Activated naive CD4-positive, alpha-beta T cell treated with anti-CD3 and anti-CD28 coated beads, Interleukin-2, amount 50 U/mL, for 16 hours (primary cell): ENCODE data around the gene PRR5.

Experiments used
- DNase-seq: peaks from one replicate; pipeline ENCODE4 v3.0.0-alpha.2; 2020

Gene PRR5

DNA sequence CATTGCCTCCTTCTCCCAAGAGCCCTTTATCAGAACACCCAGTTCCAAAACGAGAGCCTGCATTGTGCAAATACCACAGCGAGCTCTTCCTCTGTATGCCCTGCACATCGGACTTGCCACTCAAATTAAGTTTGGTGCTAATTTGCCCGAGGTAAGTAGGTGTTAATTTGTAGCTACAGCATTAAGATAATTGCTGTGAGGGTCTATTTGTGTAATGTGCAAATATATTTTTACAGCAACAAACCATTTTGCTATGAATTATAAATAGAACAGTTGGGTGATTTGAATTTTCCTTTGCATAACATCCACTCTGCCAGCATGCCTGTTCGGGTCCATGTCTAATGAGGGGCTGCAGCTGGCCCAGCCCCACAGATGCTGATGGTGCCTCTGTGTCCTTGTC, 58.5 kb downstream of the PRR5 start:
- no peak for DNase-seq

DNA sequence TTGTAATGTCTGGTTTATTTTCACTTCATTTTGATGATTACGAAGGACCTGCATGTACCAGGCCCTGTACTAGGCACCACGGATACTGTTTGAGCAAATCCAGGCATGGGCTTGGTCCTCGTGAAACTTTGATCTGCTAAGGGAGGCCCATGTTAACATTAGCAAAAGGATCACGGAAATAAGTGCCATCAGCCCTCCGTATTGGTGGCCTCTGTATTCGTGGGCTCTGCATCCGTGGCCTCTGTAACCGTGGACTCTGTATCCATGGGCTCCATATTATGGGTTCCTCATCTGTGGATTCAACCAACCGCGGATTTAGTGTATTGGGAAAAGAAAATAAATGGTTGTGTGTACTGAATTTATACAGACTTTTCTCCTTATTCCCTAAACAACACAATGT, 59.0 kb downstream of the PRR5 start:
- DNase-seq: no peak

DNA sequence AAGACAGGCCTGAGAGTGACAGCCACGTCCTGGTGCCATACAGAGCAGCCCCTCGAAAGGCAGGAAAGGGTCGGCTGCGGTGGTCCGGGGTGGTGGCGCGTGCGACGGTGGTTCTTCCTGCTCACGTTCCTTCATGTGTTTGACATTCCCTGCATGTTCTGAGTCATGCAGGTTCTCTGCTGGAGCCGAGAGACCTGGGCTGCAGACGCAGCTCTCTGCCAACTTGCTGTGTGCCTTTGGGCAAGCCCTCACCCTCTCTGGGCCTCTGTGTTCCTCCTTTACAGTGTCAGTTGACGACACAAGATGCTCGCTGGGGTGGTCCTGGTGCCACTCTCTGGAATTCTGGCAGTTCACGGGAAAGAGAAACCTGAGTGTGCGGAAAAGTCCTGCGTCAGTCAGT, 62.4 kb downstream of the PRR5 start:
- no peak for DNase-seq

- DNase-seq: no peak
Observed at GRCh38 chr22:44764974-44765373, 63.0 kb downstream of the PRR5 start.

- DNase-seq: no peak
Observed at GRCh38 chr22:44765571-44766285, 63.7 kb downstream of the PRR5 start.

GRCh38 chr22:44773082-44773481, 71.1 kb downstream of the PRR5 start:
- DNase-seq: no peak

DNA sequence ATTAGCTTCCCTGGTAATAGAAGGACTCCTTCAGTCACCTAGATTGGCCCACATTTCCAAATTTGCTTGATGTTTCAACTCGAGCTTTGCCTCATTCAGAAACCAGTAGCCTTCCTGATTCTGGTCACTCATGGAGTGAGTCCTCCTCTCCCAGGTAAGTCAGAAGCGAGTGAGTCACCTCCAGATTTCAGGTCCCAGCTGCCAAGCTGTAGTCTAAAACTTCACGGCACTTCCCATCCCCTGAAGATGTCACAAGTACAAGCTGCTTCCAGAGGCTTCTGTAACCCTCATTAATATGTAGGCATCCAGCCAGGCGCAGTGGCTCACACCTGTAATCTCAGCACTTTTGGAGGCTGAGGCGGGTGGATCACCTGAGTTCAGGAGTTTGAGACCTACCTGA, 73.9 kb downstream of the PRR5 start:
- DNase-seq: no peak

GRCh38 chr22:44776605-44777363, 74.8 kb downstream of the PRR5 start:
- no peak for DNase-seq

DNA sequence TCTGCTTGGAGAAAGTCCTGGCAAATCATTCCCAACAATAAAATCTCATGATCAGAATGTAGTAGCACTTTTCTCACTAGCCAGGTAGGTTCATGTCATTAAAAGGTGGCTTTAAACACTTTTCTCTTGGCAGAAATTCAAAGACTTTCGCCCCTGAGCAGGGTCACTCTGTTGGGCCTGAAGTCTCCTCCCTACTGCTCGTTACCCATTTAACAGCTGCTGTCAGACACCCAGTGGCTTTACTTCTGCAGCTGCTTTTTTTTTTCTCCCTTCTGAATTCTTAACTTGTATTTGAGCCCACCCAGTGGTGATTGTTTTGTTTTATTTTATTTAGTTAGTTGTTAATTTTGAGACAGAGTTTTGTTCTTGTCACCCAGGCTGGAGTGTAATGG, 75.4 kb downstream of the PRR5 start:
- DNase-seq: no peak

GRCh38 chr22:44780876-44781449, 79.0 kb downstream of the PRR5 start:
- no peak for DNase-seq

DNA sequence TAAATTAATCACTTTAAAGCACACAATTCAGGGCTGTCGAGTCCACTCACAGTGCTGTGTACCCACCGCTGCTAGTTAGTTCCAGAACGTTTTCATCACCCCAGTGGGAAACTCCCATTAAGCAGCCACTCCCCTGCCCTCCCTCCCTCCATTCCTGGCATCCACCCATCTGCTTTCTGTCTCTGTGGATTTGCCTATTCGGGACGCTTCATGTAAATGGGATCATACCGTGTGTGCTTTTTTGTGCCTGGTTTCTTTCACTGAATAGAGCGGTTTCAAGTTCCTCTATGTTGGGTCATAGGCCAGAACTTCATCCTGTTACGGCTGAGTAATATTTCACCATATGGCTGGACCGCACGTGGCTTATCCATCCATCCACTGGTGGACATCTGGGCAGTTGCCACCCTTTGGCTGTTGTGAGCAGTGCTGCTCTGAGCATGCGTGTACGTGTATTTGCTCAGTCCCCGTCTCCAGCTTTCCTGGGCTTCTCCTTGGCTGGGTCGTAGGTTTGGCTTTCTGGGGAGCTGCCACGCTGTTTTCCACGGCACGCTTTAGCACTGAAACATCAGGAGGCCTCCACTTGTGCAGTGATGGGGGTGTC, 80.5 kb downstream of the PRR5 start:
- no peak for DNase-seq

DNA sequence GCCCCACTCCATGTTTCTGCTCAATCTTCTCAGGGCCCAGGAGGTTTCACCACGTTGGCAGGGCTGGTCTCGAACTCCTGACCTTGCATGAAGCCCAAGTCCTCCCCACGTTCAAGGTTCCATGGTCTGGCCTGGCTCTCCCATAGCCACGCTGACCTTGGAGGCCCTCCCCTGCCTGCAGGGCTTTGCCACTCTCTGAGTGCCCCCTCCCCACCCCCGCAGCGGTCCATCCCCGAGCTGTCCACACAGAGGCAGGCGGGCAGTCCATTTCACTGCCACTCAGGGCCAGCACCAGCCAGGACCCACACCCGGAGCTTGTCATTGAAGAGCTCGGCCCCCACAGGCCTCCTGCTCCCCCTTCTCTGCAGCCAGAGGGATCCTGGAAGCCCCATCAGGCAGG, 81.1 kb downstream of the PRR5 start:
- DNase-seq: no peak

GRCh38 chr22:44783581-44783980, 81.6 kb downstream of the PRR5 start:
- no peak for DNase-seq

DNA sequence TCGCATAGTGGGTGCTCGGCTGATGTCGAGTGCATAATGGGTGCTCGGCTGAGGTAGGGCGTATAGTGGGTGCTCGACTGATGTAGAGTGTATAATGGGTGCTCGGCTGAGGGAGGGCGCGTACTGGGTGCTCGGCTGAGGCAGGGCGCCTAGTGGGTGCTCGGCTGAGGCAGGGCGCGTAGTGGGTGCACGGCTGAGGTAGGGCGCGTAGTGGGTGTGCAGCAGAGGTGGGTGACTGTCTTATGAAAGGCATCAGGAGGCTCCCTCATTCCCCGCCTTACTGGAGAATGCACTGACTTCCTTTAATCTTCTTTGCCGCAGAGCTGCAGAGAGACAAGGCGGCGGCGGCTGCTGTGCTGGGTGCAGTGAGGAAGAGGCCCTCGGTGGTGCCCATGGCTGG, 84.1 kb downstream of the PRR5 start:
- no peak for DNase-seq

DNA sequence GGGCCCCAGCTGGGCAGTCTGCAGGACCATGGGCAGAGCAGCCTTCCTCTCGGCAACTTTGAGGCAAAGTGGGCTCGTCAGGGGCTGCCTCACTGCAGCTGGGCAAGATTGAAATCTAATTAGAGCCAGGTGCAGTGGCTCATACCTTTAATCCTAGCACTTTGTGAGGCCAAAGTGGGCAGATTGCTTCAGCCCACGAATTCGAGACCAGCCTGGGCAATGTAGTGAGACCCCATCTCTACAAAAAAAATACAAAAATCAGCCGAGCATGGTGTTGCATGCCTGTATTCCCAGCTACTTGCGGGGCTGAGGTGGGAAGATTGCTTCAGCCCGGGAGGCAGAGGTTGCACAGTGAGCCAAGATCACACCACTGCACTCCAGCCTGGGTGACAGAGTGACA, 84.6 kb downstream of the PRR5 start:
- no peak for DNase-seq
